GM19452 (cell line): ENCODE data around the gene TMEM151B.

ENCODE experiments used
- ATAC-seq: cut with Tn5 transposase; IDR thresholded peaks from one replicate; pipeline ENCODE4 v1.9.1; 2021; ENCODE audit not compliant: unreplicated experiment

The TMEM151B gene

DNA sequence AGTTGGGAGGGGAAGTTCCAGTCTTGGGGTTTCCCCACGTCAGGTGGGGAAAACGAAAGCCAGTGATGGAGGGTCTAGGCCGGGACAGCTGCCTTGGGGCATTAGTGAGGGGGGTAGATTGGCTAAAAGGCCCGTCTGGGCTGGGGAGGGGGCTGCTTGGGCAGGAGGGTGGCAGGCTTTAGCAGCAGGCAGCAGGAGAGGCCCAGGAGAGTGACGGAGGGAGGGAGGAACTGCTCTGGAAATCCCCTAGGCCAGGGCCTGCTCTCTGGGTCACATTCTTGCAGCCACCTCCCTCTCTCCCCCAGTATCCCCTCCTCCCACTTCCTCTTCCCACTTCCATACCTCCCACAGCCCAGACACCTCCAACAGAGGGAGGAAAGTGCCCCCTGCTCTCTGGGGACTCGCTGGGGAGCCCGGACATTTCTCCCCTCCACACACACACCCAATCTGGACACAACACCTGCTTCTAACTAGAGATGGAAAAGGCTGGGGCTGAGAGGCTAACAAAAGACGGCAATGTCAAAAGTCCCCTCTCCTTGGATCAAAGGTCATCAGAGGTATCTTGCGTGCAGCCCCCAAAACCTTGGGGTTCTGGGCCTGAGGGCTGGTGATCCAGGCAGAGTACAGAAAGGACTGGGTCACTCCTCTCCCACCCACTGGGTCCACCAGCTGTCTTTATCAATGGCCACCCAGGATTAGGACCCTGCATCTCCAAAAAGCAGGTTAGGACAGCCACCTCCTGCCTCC, 6.7 kb upstream of the TMEM151B start:
- ATAC-seq = no peak

DNA sequence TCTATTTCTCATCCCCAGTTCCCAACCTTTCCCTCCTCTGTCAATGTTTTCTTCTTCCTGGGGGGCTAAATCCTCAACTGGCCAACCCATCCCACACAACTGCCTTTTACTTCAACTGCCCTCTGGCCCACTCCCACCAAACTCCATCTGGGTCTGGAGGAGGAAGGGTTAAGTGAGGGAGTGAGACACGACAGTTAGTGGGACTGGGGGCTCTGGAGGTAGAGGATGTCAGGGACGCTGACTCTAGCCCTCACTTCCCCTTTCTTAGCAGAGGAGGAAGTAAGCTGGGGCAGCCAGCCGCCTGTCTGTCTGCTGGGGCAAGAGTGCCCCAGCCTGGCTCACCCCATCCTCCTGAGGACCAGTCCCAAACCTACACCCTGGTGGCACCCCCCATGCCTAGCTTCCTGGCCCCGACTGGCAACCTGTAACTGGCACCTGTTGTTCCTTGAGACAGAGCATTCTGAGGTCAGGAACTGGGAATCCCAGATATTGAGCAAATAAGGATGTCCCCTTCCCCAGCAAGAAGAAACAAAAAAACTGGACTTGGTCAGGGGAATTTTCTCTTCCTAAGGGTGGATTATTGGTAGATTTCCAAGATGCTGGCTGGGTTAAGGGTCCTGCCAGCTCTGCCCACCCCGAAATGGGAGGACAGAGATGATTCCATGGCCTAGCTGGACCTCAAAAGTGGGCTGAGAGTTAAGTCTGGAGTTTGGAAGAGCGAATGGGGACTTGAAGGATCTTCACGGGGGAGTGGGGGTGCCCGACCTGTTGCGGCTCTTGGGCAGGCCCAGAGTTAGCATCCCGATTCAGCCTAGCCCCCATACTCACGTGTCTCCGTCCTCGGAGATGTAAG, 5.9 kb upstream of the TMEM151B start:
- peak; percentile 28 for ATAC-seq

- ATAC-seq = peak; percentile 40
These were observed 5.1 kb upstream of the TMEM151B start, which contains the start of gene NFKBIE for GRCh38 chr6:44265007-44265721. Gene NFKBIE (minus strand): TSS chr6:44265551. CDS start chr6:44265346, 205 bp downstream.

DNA sequence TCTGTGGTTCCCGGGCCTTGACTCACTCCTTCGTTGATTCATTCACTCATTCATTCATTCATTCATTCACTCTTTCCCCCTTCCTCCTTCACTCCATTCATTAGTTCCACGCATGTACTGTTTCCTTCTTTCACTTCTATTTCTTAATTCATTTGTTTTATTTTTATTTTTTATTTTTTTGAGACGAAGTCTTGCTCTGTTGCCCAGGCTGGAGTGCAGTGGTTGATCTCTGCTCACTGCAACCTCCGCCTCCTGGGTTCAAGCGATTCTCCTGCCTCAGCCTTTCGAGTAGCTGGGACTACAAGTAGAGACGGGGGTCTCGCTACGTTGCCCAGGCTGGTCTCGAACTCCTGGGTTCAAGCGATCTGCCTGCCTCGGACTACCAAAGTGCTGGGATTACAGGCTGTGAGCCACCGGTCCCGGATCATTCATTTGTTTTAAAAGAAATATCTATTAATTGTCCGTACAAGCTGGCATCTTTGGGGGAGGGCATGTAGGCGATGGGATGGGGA, 4.5 kb upstream of the TMEM151B start:
- no peak for ATAC-seq

DNA sequence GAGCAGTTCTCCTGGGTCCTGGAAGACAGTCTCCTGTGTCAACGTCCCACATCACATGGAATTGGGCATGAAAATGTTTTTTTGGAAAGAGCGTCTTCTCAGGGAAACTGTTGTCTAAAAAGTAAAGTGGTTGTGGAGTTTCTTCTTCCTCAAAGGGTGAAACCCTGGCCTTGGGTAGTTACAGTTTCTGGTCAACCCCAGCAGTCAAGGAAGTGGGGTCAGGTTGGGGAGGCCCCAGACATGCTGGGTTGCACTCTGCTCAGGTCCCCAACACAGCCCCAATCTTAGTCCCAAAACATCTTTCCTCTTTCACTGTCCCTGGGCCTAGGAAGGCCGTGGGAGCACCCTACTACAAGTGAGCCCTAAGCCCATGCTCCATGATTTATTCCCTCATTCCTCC, 3.9 kb upstream of the TMEM151B start:
- peak; percentile 33 for ATAC-seq

DNA sequence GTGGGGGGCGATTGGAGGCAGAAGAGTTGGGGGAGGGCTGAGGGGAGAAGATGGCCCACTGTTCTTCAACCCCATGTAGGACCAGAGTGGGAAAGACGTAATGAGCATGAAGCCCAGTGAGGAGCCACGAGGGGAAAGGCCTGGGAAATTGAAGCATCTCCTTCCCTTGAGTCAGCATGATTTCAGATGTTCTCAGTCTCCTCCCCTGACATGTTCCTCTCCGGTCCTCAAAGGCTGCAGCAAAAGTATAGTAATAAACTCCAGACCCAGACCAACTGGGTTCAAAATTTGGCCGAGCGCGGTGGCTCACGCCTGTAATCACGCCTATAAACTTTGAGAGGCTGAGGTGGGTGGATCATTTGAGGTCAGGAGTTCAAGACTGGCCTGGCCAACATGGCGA, 3.0 kb upstream of the TMEM151B start:
- ATAC-seq = no peak

GRCh38 chr6:44268095-44268628, 2.1 kb upstream of the TMEM151B start:
- no peak for ATAC-seq

DNA sequence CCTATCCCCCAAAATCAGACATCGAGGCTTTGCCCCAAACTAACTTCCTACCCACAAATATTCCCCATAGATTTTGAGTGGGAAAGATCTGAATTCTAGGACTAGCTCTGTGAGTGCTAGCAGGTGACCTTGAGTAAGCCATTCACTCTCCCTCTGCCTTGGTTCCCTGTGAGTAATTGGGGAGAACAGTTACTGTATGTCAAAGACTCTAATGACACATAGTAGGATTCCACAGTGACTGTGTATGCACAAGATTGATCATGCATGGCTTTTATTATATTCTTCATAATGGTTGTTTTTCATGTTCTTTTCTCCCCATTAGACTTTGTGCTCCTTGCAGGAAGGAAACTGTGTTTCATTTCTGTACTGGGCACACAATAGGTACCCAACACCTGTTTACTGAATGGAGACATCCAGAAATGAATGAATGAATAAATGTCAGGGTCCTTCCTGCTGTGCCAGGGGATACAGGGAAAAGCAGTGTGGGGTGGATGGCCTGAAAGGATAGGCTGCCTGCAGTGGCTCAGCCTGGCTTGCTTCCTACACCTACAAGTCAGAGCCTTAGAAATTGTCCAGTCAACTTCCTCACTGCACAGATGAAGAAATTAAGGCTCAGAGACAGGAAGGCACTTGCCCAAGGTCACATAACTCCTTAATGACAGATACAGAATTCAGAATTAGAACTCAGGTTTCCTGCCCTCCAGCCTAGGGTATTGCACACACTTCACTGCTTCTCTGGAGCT, 901 bp upstream of the TMEM151B start:
- ATAC-seq = no peak

GRCh38 chr6:44270526-44271405, 516 bp downstream of the TMEM151B start:
- no peak for ATAC-seq

GRCh38 chr6:44271406-44271723, 1.1 kb downstream of the TMEM151B start:
- no peak for ATAC-seq

DNA sequence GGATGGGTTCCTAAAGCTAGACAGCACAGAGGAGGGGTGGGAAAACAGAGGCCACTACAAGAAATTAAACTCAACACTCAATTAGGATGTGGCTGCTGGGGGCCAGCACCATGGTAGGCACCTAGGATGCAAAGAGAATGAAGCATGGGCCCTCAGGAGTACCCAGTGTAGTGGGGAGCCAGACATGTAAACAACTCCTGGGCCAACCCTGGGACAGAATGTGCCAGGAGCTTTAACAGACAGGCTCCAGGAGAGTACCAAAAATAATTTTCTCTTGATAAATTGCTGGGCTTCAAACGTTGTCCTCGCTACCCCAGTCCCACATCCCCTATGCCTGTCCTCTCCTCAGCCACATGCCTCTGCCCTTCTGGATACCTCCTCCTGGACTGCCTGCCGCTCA, 1.7 kb downstream of the TMEM151B start:
- no peak for ATAC-seq

DNA sequence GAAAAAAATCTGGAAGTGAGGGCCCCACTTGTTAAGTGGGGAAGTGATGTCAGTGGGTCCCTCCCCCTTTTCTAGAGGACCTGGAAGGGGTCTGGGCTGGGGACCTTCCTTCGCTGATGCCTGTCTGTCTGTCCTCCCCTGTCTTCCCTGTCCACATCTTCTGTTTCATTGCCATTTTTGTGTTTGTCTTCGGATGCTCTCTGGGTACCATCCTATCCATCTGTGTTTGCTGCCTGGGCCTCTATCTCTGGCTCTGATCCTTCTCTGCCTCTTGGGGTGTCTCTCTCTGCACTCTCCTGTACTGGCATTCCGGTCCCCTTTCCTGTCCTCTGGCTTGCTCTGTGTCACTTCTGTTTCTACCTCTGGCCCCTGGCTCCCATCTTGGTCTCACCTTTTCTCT, 2.3 kb downstream of the TMEM151B start:
- no peak for ATAC-seq

- ATAC-seq = no peak
These were observed 2.8 kb downstream of the TMEM151B start for GRCh38 chr6:44272999-44273566.

- ATAC-seq = no peak
These were observed 3.4 kb downstream of the TMEM151B start for GRCh38 chr6:44273617-44274016.

DNA sequence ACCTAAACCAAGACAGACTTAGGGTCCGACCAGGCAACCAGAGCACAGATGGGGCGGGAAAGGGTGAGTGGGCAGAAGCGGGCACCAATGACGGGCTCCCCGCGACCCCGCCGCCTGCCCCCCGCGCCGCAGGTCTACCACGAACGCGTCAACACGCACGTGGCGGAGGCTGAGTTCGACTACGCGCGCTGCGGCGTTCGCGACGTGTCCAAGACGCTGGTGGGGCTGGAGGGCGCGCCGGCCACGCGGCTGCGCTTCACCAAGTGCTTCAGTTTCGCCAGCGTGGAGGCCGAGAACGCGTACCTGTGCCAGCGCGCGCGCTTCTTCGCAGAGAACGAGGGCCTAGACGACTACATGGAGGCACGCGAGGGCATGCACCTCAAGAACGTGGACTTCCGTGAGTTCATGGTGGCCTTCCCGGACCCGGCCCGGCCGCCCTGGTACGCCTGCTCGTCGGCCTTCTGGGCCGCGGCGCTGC, 5.1 kb downstream of the TMEM151B start:
- no peak for ATAC-seq

- no peak for ATAC-seq
These were observed 5.7 kb downstream of the TMEM151B start for GRCh38 chr6:44275749-44276648.

GRCh38 chr6:44276667-44277640, 6.7 kb downstream of the TMEM151B start:
- ATAC-seq = no peak
